K562 (cell line): Measurements from ENCODE around the gene CFAP206. TPM values are rescaled to one million over a fixed set of nuclear protein-coding genes. Genes with fewer than 3 reads are reported as not detected.

ENCODE experiments used
- AFF4 ChIP-seq: sonication (generic); formaldehyde crosslinking; IDR thresholded peaks from 2 replicates; pipeline ENCODE4 v1.8.0; 2023; ENCODE audit warnings: mild to moderate bottlenecking, missing genetic modification reagents
- ARID4B ChIP-seq: sonication (generic); formaldehyde crosslinking; IDR thresholded peaks from 2 replicates; pipeline ENCODE4 v1.8.0; 2022; ENCODE audit warnings: mild to moderate bottlenecking, missing genetic modification reagents
- BCOR ChIP-seq: fragments of 450-650 bp; IDR thresholded peaks from 2 replicates; pipeline ENCODE4 v1.6.1; 2016
- CEBPG ChIP-seq, 3 experiments: fragments of 200-800 bp in 1 of 3; sonication (Bioruptor generic) in 1 of 3; sonication (generic) in 1 of 3; formaldehyde crosslinking in 1 of 3; IDR thresholded peaks in 2 of 3; conservative IDR thresholded peaks in 1 of 3; 2 replicates each; pipeline versions ENCODE4 v1.6.1 to v1.8.0; 2016 to 2022; ENCODE audit warnings: missing compliant biosample characterization in 2 of 3, missing genetic modification characterization in 2 of 3, mild to moderate bottlenecking in 1 of 3, missing genetic modification reagents in 1 of 3
- CHD4 ChIP-seq: fragments of 200-600 bp; sonication (generic); IDR thresholded peaks from 3 replicates; pipeline ENCODE4 v1.6.1; 2012; ENCODE audit warnings: low read depth, mild to moderate bottlenecking, mixed read lengths, low read length, inconsistent platforms; ENCODE audit not compliant: insufficient read depth, insufficient replicate concordance, poor library complexity, severe bottlenecking
- MBD2 ChIP-seq: sonication (generic); IDR thresholded peaks from 2 replicates; pipeline ENCODE4 v1.6.1; 2016; ENCODE audit warnings: low read depth, borderline replicate concordance
- MYC ChIP-seq, 2 experiments: fragments of 250-450 bp in 1 of 2; sonication (Bioruptor Pico) in 1 of 2; IDR thresholded peaks; 2 replicates each; pipeline versions ENCODE4 v1.5.1 to v1.6.1; 2012 to 2021; ENCODE audit warnings: low read depth in 2 of 2, borderline replicate concordance in 1 of 2, improper control_type of control experiment in 1 of 2, low read length in 1 of 2, mild to moderate bottlenecking in 1 of 2, moderate library complexity in 1 of 2
- NFE2 ChIP-seq: IDR thresholded peaks from 2 replicates; pipeline ENCODE4 v1.6.1; 2014; ENCODE audit warnings: antibody characterized with exemption, low read depth
- NR2C2 ChIP-seq, 2 experiments: fragments of 200-800 bp in 1 of 2; sonication (Bioruptor generic) in 1 of 2; sonication (generic) in 1 of 2; formaldehyde crosslinking in 1 of 2; IDR thresholded peaks; 2 replicates each; pipeline versions ENCODE4 v1.6.1 to v1.8.0; 2016 to 2022; ENCODE audit warnings: mild to moderate bottlenecking in 1 of 2, missing compliant biosample characterization in 1 of 2, missing genetic modification characterization in 1 of 2, missing genetic modification reagents in 1 of 2
- SOX6 ChIP-seq: fragments of 450-650 bp; IDR thresholded peaks from 2 replicates; pipeline ENCODE4 v1.6.1; 2014; ENCODE audit warnings: mild to moderate bottlenecking
- SRSF1 ChIP-seq: fragments of 200-400 bp; formaldehyde crosslinking; IDR thresholded peaks from 2 replicates; pipeline ENCODE4 v1.6.1; 2017; ENCODE audit warnings: mild to moderate bottlenecking, low read depth, low read length, moderate library complexity
- TEAD4 ChIP-seq, 2 experiments: sonication (generic) in 1 of 2; formaldehyde crosslinking in 1 of 2; IDR thresholded peaks; 2 replicates each; pipeline versions ENCODE4 v1.6.1 to v1.8.0; 2012 to 2022; ENCODE audit warnings: borderline replicate concordance in 1 of 2, inconsistent platforms in 1 of 2, low read length in 1 of 2, mild to moderate bottlenecking in 1 of 2, missing genetic modification reagents in 1 of 2
- ZNF174 ChIP-seq: fragments of 250-450 bp; sonication (Bioruptor Pico); IDR thresholded peaks from 2 replicates; pipeline ENCODE4 v1.4.0; 2020; ENCODE audit warnings: mild to moderate bottlenecking
- ZNF785 ChIP-seq: fragments of 250-450 bp; sonication (Bioruptor Pico); IDR thresholded peaks from 2 replicates; pipeline ENCODE4 v1.4.0; 2020; ENCODE audit warnings: mild to moderate bottlenecking
- polyA plus RNA-seq, 8 experiments: library from polyadenylated mRNA; depleted of rRNA in 4 of 8; stranded (reverse) in 5 of 8; unstranded in 3 of 8; fragments of >200 nt; fragmentation: Nextera tagmentation in 2 of 8; fragmentation: Illumina TruSeq in 1 of 8; extraction: Ambion mirVana in 2 of 8; extraction: Trizol in 1 of 8; gene quantifications; 2 replicates each; pipeline versions ENCODE4 v1.2.1 to v1.2.3, GENCODE V29; 2011 to 2014; ENCODE audit warnings: inconsistent platforms in 1 of 8, missing spikeins in 1 of 8
- total RNA-seq, 7 experiments: library from RNA; depleted of rRNA in 6 of 7; stranded (reverse); fragments of >200 nt in 6 of 7; fragmentation: Illumina TruSeq in 2 of 7; extraction: Trizol in 2 of 7; gene quantifications; 2 replicates each; pipeline versions ENCODE4 v1.2.1 to v1.2.3, GENCODE V29; 2011 to 2021; ENCODE audit warnings: low replicate concordance in 1 of 7
- TF ChIP-seq, protein P1 (sequence below): IDR thresholded peaks from 2 replicates; pipeline ENCODE4 v1.6.1; 2012; ENCODE audit warnings: low read depth, low read length, improper control_type of control experiment, borderline replicate concordance

The CFAP206 gene
- total and polyA plus RNA-seq, 9 of the 15 experiments (the other 6 are each of a cell fraction or from before 2014, with no cell fraction given) = 0.06 to 0.33 (median 0.18) TPM; not detected in 2

GRCh38 chr6:87364602-87365252 is 43.0 kb upstream of the CFAP206 start (continued):
- TF ChIP-seq TEAD4 (IDR thresholded peaks at IDR 0.05; ENCODE audit: low read length) (peak; percentile 96), TEAD4 (CRISPR knock-in tag; IDR thresholded peaks at IDR 0.05; ENCODE audit: borderline replicate concordance) (no peak), CEBPG (CRISPR knock-in tag; IDR thresholded peaks at IDR 0.05) (peak; percentile 38; the same call in 1 of the 2 replicates), CEBPG (tag; conservative IDR thresholded peaks at IDR 0.05 in 1 of 2, IDR thresholded peaks at IDR 0.05 in 1 of 2) (no peak; a peak in 1 of 4 replicates), NFE2 (peak; percentile 47; the same call in 1 of the 2 replicates), SOX6 (peak; percentile 89), NR2C2 (CRISPR knock-in tag; IDR thresholded peaks at IDR 0.05) (no peak), NR2C2 (tag; IDR thresholded peaks at IDR 0.05) (no peak), MYC (IDR thresholded peaks at IDR 0.05; ENCODE audit: low read depth, low read length) (no peak), MYC (CRISPR knock-in tag; IDR thresholded peaks at IDR 0.05; ENCODE audit: borderline replicate concordance, low read depth) (no peak), BCOR (peak; percentile 32; the same call in 1 of the 2 replicates), ZNF174 (CRISPR knock-in tag) (no peak), ZNF785 (CRISPR knock-in tag) (no peak), AFF4 (no peak), SRSF1 (no peak), ARID4B (CRISPR knock-in tag) (no peak), MBD2 (peak; percentile 46; the same call in 1 of the 2 replicates), CHD4 (no peak)
- TF ChIP-seq, protein P1, sequence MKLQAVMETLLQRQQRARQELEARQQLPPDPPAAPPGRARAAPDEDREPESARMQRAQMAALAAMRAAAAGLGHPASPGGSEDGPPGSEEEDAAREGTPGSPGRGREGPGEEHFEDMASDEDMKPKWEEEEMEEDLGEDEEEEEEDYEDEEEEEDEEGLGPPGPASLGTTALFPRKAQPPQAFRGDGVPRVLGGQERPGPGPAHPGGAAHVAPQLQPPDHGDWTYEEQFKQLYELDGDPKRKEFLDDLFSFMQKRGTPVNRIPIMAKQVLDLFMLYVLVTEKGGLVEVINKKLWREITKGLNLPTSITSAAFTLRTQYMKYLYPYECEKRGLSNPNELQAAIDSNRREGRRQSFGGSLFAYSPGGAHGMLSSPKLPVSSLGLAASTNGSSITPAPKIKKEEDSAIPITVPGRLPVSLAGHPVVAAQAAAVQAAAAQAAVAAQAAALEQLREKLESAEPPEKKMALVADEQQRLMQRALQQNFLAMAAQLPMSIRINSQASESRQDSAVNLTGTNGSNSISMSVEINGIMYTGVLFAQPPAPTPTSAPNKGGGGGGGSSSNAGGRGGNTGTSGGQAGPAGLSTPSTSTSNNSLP = peak; percentile 72; the same call in 1 of the 2 replicates
